Measurements from ENCODE around the gene NOXRED1.

Gene NOXRED1

DNA sequence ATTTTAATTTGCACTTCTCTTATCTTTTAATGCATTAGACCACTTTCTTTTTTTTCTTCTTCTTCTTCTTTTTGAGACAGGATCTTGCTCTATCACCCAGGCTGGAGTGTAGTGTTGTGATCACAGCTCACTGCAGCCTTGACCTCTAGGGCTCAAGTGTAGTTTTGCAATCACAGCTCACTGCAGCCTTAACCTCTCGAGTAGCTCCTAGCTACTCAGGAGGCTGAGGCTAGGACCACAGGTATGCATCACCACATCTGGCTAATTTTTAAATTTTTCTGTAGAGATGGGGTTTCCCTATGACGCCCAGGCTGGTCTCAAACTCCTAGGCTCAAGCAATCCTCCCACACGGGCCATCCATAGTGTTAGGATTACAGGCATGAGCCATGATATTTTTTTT is 59.2 kb downstream of the NOXRED1 start:
- POLR2A ChIA-PET = no interaction called here
- DNase-seq (ENCODE audit: low read depth, low spot score) = no peak
- CTCF ChIA-PET = no interaction called here
- TF ChIP-seq, protein P1, sequence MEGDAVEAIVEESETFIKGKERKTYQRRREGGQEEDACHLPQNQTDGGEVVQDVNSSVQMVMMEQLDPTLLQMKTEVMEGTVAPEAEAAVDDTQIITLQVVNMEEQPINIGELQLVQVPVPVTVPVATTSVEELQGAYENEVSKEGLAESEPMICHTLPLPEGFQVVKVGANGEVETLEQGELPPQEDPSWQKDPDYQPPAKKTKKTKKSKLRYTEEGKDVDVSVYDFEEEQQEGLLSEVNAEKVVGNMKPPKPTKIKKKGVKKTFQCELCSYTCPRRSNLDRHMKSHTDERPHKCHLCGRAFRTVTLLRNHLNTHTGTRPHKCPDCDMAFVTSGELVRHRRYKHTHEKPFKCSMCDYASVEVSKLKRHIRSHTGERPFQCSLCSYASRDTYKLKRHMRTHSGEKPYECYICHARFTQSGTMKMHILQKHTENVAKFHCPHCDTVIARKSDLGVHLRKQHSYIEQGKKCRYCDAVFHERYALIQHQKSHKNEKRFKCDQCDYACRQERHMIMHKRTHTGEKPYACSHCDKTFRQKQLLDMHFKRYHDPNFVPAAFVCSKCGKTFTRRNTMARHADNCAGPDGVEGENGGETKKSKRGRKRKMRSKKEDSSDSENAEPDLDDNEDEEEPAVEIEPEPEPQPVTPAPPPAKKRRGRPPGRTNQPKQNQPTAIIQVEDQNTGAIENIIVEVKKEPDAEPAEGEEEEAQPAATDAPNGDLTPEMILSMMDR (IDR thresholded peaks at IDR 0.05; ENCODE audit: insufficient read depth, low read length, missing control alignments) = no peak
- H3K4me3 ChIP-seq (ENCODE audit: low read depth, low read length) = no peak overlapping the region

DNA sequence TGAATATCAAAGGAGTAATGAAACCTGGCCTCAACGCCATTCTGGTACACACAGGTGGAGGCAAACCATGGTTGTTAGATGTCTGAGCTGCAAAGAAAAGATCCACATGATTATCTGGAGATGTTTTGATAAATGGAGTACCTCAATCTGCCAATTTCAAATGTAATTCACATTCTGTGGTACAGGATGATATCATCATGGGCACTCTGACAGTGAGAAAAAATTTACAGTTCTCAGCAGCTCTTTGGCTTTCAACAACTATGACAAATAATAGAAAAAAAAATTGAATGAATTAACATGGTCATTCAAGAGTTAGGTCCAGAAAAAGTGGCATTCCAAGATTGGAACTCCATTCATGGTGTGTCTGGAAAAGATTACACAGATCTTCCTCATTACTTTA is 63.7 kb downstream of the NOXRED1 start:
- ChIA-PET POLR2A (no interaction called here), CTCF (no interaction called here)

GRCh38 chr14:77356899-77357298 is 66.4 kb downstream of the NOXRED1 start:
- POLR2A ChIA-PET = no interaction called here
- CTCF ChIA-PET = interaction anchor here (1.5 kb wide), 1 partner anchor 41 kb away, joined by 3 read pairs; no protein-coding TSS in a partner anchor
- H3K4me3 ChIP-seq (ENCODE audit: low read depth, low read length) = no peak overlapping the region
- no peak for DNase-seq (ENCODE audit: low read depth, low spot score)
- TF ChIP-seq, protein P1 (IDR thresholded peaks at IDR 0.05; ENCODE audit: insufficient read depth, low read length, missing control alignments) = no peak

More for the DNA sequence above, 63.7 kb downstream of the NOXRED1 start:
- TF ChIP-seq, protein P1 (IDR thresholded peaks at IDR 0.05; ENCODE audit: insufficient read depth, low read length, missing control alignments) = no peak
- no peak for DNase-seq (ENCODE audit: low read depth, low spot score)
- no peak overlapping the region for H3K4me3 ChIP-seq (ENCODE audit: low read depth, low read length)

DNA sequence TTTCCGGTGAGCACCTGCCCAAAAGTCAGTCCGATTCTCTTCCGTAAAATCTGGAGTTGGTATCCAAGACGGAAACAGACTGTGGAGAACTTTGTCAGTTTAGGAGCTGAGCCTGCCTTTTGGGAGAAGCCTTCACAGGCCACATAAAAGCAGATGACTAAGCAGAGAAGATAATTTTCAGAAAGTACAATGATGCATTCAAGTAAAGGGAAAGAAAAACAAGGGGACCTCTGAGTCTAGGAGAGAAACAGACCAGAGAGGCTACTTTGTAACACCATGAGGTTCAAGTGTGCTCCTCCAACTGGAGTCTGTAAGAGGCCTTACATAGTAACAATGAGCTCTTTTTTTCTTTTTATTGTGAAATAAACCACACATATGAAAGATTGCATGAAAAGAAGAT is 67.5 kb downstream of the NOXRED1 start:
- ChIA-PET CTCF (interaction anchor here (1.5 kb wide), 1 partner anchor 40 kb away, joined by 3 read pairs; no protein-coding TSS in a partner anchor), POLR2A (no interaction called here)
- DNase-seq (ENCODE audit: low read depth, low spot score) = no peak
- TF ChIP-seq, protein P1 (IDR thresholded peaks at IDR 0.05; ENCODE audit: insufficient read depth, low read length, missing control alignments) = no peak
- H3K4me3 ChIP-seq (ENCODE audit: low read depth, low read length) = no peak overlapping the region

GRCh38 chr14:77353469-77354141 is 69.7 kb downstream of the NOXRED1 start:
- ChIA-PET POLR2A (no interaction called here), CTCF (interaction anchor here (1.0 kb wide), 1 partner anchor 23 kb away, joined by 3 read pairs; the partner anchor contains the start of genes SAMD15 and TMED8)
- no peak overlapping the region for H3K4me3 ChIP-seq (ENCODE audit: low read depth, low read length)
- no peak for DNase-seq (ENCODE audit: low read depth, low spot score)
- TF ChIP-seq, protein P1 (IDR thresholded peaks at IDR 0.05; ENCODE audit: insufficient read depth, low read length, missing control alignments) = no peak

- TF ChIP-seq, protein P1 (IDR thresholded peaks at IDR 0.05; ENCODE audit: insufficient read depth, low read length, missing control alignments) = no peak
- POLR2A ChIA-PET = no interaction called here
- no peak for DNase-seq (ENCODE audit: low read depth, low spot score)
- CTCF ChIA-PET = no interaction called here
- no peak overlapping the region for H3K4me3 ChIP-seq (ENCODE audit: low read depth, low read length)
Measured at GRCh38 chr14:77347751-77348150, 75.6 kb downstream of the NOXRED1 start.
